ENCODE measurements around the gene HEPACAM.

GRCh38 chr11:124938970-124939369 is 3.1 kb upstream of the HEPACAM start:
- no peak for TF ChIP-seq MYC (IDR thresholded peaks at IDR 0.05; ENCODE audit: low read depth, low read length)
- TF ChIP-seq POLR2A (IDR thresholded peaks at IDR 0.05; ENCODE audit: extremely low read depth, insufficient read length): no peak
- TF ChIP-seq, protein P1, sequence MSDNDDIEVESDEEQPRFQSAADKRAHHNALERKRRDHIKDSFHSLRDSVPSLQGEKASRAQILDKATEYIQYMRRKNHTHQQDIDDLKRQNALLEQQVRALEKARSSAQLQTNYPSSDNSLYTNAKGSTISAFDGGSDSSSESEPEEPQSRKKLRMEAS (IDR thresholded peaks at IDR 0.05; ENCODE audit: low read depth, low read length): no peak
- TF ChIP-seq, protein P2, sequence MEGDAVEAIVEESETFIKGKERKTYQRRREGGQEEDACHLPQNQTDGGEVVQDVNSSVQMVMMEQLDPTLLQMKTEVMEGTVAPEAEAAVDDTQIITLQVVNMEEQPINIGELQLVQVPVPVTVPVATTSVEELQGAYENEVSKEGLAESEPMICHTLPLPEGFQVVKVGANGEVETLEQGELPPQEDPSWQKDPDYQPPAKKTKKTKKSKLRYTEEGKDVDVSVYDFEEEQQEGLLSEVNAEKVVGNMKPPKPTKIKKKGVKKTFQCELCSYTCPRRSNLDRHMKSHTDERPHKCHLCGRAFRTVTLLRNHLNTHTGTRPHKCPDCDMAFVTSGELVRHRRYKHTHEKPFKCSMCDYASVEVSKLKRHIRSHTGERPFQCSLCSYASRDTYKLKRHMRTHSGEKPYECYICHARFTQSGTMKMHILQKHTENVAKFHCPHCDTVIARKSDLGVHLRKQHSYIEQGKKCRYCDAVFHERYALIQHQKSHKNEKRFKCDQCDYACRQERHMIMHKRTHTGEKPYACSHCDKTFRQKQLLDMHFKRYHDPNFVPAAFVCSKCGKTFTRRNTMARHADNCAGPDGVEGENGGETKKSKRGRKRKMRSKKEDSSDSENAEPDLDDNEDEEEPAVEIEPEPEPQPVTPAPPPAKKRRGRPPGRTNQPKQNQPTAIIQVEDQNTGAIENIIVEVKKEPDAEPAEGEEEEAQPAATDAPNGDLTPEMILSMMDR (IDR thresholded peaks at IDR 0.05; ENCODE audit: low read depth, low read length): no peak
